Panc1 (cell line): Measurements from ENCODE around the gene ZBTB20.

Experiments
- POLR2AphosphoS5 ChIP-seq: IDR thresholded peaks from 2 replicates; pipeline ENCODE4 v1.6.1; 2012; ENCODE audit warnings: mild to moderate bottlenecking, low read depth, low read length, moderate library complexity
- SIN3A ChIP-seq: IDR thresholded peaks from 2 replicates; pipeline ENCODE4 v1.6.1; 2012; ENCODE audit warnings: low read depth, mild to moderate bottlenecking, low read length, moderate library complexity, borderline replicate concordance; ENCODE audit not compliant: insufficient read depth
- TCF7L2 ChIP-seq: IDR thresholded peaks from 2 replicates; pipeline ENCODE4 v1.6.1; 2011; ENCODE audit warnings: mild to moderate bottlenecking, low read depth, low read length, inconsistent platforms
- TF ChIP-seq, protein P1 (sequence below): fragments of 450-650 bp; IDR thresholded peaks from 2 replicates; pipeline ENCODE4 v1.5.1; 2017; ENCODE audit warnings: mild to moderate bottlenecking
- TF ChIP-seq, protein P2 (sequence below), 2 experiments: IDR thresholded peaks; 2 replicates each; pipeline ENCODE4 v1.6.1; 2011 to 2012; ENCODE audit warnings: low read depth in 2 of 2, control low read depth in 1 of 2, low read length in 1 of 2, mild to moderate bottlenecking in 1 of 2, moderate library complexity in 1 of 2; ENCODE audit not compliant: insufficient read depth in 1 of 2

DNA sequence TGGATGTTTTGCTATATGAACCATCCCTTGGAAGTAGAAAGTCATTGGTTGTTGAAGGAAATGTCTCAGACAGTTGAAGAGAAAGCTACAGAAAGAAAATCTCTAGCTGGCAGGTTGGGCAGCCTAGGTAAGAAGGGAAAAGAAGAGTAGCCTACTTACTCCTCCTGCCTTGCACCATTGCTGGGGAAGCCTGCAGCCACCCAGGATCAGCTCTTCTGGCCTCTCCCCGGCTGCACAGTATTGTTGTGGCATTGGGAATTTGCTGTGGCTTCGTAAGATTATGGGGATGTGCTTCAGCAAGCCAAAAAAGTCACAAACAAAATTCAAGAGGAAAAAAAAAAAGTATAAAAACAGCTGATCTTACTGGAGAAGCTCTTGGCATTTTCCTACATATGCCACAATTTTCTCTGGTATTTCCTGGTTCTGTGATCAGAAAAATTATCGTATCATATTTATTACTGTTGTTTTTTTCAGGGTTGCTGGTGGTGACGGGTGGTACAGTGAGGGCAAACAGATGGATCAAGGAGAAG, 699.1 kb downstream of the ZBTB20 start:
- TF ChIP-seq, protein P1, sequence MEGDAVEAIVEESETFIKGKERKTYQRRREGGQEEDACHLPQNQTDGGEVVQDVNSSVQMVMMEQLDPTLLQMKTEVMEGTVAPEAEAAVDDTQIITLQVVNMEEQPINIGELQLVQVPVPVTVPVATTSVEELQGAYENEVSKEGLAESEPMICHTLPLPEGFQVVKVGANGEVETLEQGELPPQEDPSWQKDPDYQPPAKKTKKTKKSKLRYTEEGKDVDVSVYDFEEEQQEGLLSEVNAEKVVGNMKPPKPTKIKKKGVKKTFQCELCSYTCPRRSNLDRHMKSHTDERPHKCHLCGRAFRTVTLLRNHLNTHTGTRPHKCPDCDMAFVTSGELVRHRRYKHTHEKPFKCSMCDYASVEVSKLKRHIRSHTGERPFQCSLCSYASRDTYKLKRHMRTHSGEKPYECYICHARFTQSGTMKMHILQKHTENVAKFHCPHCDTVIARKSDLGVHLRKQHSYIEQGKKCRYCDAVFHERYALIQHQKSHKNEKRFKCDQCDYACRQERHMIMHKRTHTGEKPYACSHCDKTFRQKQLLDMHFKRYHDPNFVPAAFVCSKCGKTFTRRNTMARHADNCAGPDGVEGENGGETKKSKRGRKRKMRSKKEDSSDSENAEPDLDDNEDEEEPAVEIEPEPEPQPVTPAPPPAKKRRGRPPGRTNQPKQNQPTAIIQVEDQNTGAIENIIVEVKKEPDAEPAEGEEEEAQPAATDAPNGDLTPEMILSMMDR: no peak
- no peak for TF ChIP-seq POLR2AphosphoS5
- TF ChIP-seq, protein P2, sequence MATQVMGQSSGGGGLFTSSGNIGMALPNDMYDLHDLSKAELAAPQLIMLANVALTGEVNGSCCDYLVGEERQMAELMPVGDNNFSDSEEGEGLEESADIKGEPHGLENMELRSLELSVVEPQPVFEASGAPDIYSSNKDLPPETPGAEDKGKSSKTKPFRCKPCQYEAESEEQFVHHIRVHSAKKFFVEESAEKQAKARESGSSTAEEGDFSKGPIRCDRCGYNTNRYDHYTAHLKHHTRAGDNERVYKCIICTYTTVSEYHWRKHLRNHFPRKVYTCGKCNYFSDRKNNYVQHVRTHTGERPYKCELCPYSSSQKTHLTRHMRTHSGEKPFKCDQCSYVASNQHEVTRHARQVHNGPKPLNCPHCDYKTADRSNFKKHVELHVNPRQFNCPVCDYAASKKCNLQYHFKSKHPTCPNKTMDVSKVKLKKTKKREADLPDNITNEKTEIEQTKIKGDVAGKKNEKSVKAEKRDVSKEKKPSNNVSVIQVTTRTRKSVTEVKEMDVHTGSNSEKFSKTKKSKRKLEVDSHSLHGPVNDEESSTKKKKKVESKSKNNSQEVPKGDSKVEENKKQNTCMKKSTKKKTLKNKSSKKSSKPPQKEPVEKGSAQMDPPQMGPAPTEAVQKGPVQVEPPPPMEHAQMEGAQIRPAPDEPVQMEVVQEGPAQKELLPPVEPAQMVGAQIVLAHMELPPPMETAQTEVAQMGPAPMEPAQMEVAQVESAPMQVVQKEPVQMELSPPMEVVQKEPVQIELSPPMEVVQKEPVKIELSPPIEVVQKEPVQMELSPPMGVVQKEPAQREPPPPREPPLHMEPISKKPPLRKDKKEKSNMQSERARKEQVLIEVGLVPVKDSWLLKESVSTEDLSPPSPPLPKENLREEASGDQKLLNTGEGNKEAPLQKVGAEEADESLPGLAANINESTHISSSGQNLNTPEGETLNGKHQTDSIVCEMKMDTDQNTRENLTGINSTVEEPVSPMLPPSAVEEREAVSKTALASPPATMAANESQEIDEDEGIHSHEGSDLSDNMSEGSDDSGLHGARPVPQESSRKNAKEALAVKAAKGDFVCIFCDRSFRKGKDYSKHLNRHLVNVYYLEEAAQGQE (IDR thresholded peaks at IDR 0.05; ENCODE audit: insufficient read depth in 1 of 2, low read depth in 2 of 2, low read length in 1 of 2): no peak
- TF ChIP-seq SIN3A: no peak
- no peak for TF ChIP-seq TCF7L2
